IMR-90 (cell line): ENCODE data around the gene DVL1.

Experiments
- BHLHE40 ChIP-seq: fragments of 150-350 bp; IDR thresholded peaks from 2 replicates; pipeline ENCODE4 v1.6.1; 2016; ENCODE audit warnings: mild to moderate bottlenecking, low read depth, low read length
- CTCF ChIP-seq: conservative IDR thresholded peaks from 2 replicates; pipeline ENCODE4 v1.5.1; 2012; ENCODE audit warnings: mild to moderate bottlenecking, low read depth, low read length, improper control_type of control experiment
- FOS ChIP-seq: fragments of 150-350 bp; IDR thresholded peaks from 2 replicates; pipeline ENCODE4 v1.6.1; 2016; ENCODE audit warnings: low read depth, low read length
- MAZ ChIP-seq: IDR thresholded peaks from 2 replicates; pipeline ENCODE4 v1.6.1; 2012; ENCODE audit warnings: low read depth, mild to moderate bottlenecking, low read length, improper control_type of control experiment, moderate library complexity, borderline replicate concordance
- POLR2A ChIP-seq: IDR thresholded peaks from 2 replicates; pipeline ENCODE4 v1.6.1; 2012; ENCODE audit warnings: mild to moderate bottlenecking, low read depth, low read length
- RCOR1 ChIP-seq: IDR thresholded peaks from 2 replicates; pipeline ENCODE4 v1.6.1; 2012; ENCODE audit warnings: mild to moderate bottlenecking, low read length, improper control_type of control experiment; ENCODE audit not compliant: insufficient replicate concordance

- TF ChIP-seq RCOR1 (no peak), BHLHE40 (no peak), CTCF (peak; percentile 59), FOS (no peak), MAZ (peak; percentile 97), POLR2A (peak; percentile 78; the same call in 1 of the 2 replicates)
These were observed 25.9 kb upstream of the DVL1 start, which contains the start of gene AURKAIP1 for GRCh38 chr1:1374929-1375662.
